CD14-positive monocyte (primary cell): ENCODE data around the gene PPP1R3C. TPM values are rescaled to one million over a fixed set of nuclear protein-coding genes. Genes with fewer than 3 reads are reported as not detected.

Experiments
- DNase-seq, 3 donors: peaks; one replicate each; pipeline ENCODE4 v3.0.0-alpha.2; 2011 to 2022
- H2AFZ ChIP-seq: 2 replicates; pipeline ENCODE4 v1.6.0; 2012; ENCODE audit warnings: mild to moderate bottlenecking, low read depth, low read length, inconsistent platforms; ENCODE audit not compliant: insufficient read depth, poor library complexity, severe bottlenecking
- H3K27ac ChIP-seq, 2 donors: 1 replicate in 1 of 2; 2 replicates in 1 of 2; pipeline ENCODE4 v1.5.1; 2012 to 2013; ENCODE audit warnings: low read length in 2 of 2, control low read depth in 1 of 2, inconsistent platforms in 1 of 2, low read depth in 1 of 2, mild to moderate bottlenecking in 1 of 2
- H3K27me3 ChIP-seq, 2 donors: one replicate each; pipeline versions ENCODE4 v1.6.0 to v1.6.1; 2011 to 2013; ENCODE audit warnings: low read length in 2 of 2; ENCODE audit not compliant: control insufficient read depth in 2 of 2, insufficient read depth in 2 of 2
- H3K36me3 ChIP-seq, 2 donors: replicated peaks in 1 of 2; 1 replicate in 1 of 2; 2 replicates in 1 of 2; pipeline versions ENCODE4 v1.5.1 to v1.6.1; 2012 to 2013; ENCODE audit warnings: low read length in 2 of 2, control low read depth in 1 of 2, inconsistent platforms in 1 of 2, mild to moderate bottlenecking in 1 of 2; ENCODE audit not compliant: insufficient read depth in 2 of 2, control insufficient read depth in 1 of 2
- H3K4me1 ChIP-seq, 2 donors: 1 replicate in 1 of 2; 2 replicates in 1 of 2; pipeline versions ENCODE4 v1.5.1 to v1.6.1; 2012 to 2013; ENCODE audit warnings: low read length in 2 of 2, control low read depth in 1 of 2, inconsistent platforms in 1 of 2, mild to moderate bottlenecking in 1 of 2, moderate library complexity in 1 of 2; ENCODE audit not compliant: insufficient read depth in 2 of 2, control insufficient read depth in 1 of 2
- H3K4me2 ChIP-seq: replicated peaks from 2 replicates; pipeline ENCODE3; 2012; ENCODE audit warnings: low read length, moderate library complexity, mild to moderate bottlenecking; ENCODE audit not compliant: poor library complexity, severe bottlenecking; ENCODE audit errors: extremely low read depth
- H3K4me3 ChIP-seq, 3 experiments: fragments of 200-600 bp in 1 of 3; sonication (generic) in 1 of 3; replicated peaks in 1 of 3; 1 replicate in 2 of 3; 2 replicates in 1 of 3; pipeline ENCODE4 v1.5.1; 2011 to 2013; ENCODE audit warnings: low read length in 3 of 3, mild to moderate bottlenecking in 3 of 3, control low read depth in 2 of 3, low read depth in 2 of 3, inconsistent platforms in 1 of 3, moderate library complexity in 1 of 3
- H3K79me2 ChIP-seq: 2 replicates; pipeline ENCODE4 v1.6.0; 2012; ENCODE audit warnings: mild to moderate bottlenecking, control low read depth, inconsistent platforms, low read length, moderate library complexity; ENCODE audit not compliant: insufficient read depth
- H3K9ac ChIP-seq: 2 replicates; pipeline ENCODE4 v1.6.0; 2017; ENCODE audit warnings: low read length, mild to moderate bottlenecking; ENCODE audit not compliant: insufficient read depth, poor library complexity, severe bottlenecking
- H3K9me3 ChIP-seq, 2 donors: replicated peaks in 1 of 2; 1 replicate in 1 of 2; 2 replicates in 1 of 2; pipeline versions ENCODE4 v1.5.1 to v1.6.1; 2012 to 2013; ENCODE audit warnings: low read length in 2 of 2, control low read depth in 1 of 2; ENCODE audit not compliant: control insufficient read depth in 1 of 2, insufficient read depth in 1 of 2
- H4K20me1 ChIP-seq: 2 replicates; pipeline ENCODE4 v1.6.0; 2012; ENCODE audit warnings: mild to moderate bottlenecking, low read length, control low read depth, moderate library complexity; ENCODE audit not compliant: insufficient read depth
- H3K27ac Mint-ChIP-seq, 7 donors: one replicate each; pipeline ENCODE4 v1.8.0; 2020; ENCODE audit warnings: mild to moderate bottlenecking in 7 of 7, mixed read lengths in 7 of 7, moderate library complexity in 6 of 7, inconsistent platforms in 2 of 7
- H3K27me3 Mint-ChIP-seq, 3 donors: one replicate each; pipeline ENCODE4 v1.8.0; 2021 to 2022; ENCODE audit warnings: low read depth in 3 of 3, mild to moderate bottlenecking in 3 of 3, mixed read lengths in 3 of 3, moderate library complexity in 3 of 3, inconsistent platforms in 1 of 3
- H3K36me3 Mint-ChIP-seq, 2 donors: one replicate each; pipeline ENCODE4 v1.8.0; 2020; ENCODE audit warnings: mixed read lengths in 2 of 2, inconsistent platforms in 1 of 2, mild to moderate bottlenecking in 1 of 2
- H3K4me1 Mint-ChIP-seq: one replicate; pipeline ENCODE4 v1.8.0; 2020; ENCODE audit warnings: mild to moderate bottlenecking, mixed read lengths
- H3K4me3 Mint-ChIP-seq, 2 donors: one replicate each; pipeline ENCODE4 v1.8.0; 2020; ENCODE audit warnings: mild to moderate bottlenecking in 2 of 2, mixed read lengths in 2 of 2, moderate library complexity in 1 of 2
- H3K9me3 Mint-ChIP-seq, 7 donors: one replicate each; pipeline ENCODE4 v1.8.0; 2020 to 2022; ENCODE audit warnings: mixed read lengths in 7 of 7, mild to moderate bottlenecking in 6 of 7, moderate library complexity in 6 of 7, inconsistent platforms in 2 of 7
- WGBS: methylation state at CpG from one replicate; pipeline ENCODE4 v1.1.5; 2013; ENCODE audit warnings: missing lambda C conversion rate; ENCODE audit not compliant: insufficient coverage; 5-methylcytosine and 5-hydroxymethylcytosine counted together
- intact Hi-C, 2 donors: fragments of 100-400 bp; cut with micrococcal nuclease; formaldehyde crosslinking; loops; one replicate each; pipeline versions ENCODE4 v1.15.0 to v1.15.1; 2023
- polyA plus RNA-seq, 3 donors: library from polyadenylated mRNA; depleted of rRNA in 1 of 3; unstranded in 2 of 3; stranded (reverse) in 1 of 3; fragments of 300-500 nt in 2 of 3; fragments of >200 nt in 1 of 3; fragmentation: Illumina TruSeq in 2 of 3; gene quantifications; 1 replicate in 2 of 3; 2 replicates in 1 of 3; pipeline ENCODE4 v1.2.3, GENCODE V29; 2012 to 2021
- TF ChIP-seq, protein P1 (sequence below): fragments of 200-600 bp; IDR thresholded peaks from one replicate; pipeline ENCODE4 v1.8.0; 2022; ENCODE audit warnings: antibody characterized with exemption, mild to moderate bottlenecking

Gene PPP1R3C
- polyA plus RNA-seq, 3 donors = not detected

DNA sequence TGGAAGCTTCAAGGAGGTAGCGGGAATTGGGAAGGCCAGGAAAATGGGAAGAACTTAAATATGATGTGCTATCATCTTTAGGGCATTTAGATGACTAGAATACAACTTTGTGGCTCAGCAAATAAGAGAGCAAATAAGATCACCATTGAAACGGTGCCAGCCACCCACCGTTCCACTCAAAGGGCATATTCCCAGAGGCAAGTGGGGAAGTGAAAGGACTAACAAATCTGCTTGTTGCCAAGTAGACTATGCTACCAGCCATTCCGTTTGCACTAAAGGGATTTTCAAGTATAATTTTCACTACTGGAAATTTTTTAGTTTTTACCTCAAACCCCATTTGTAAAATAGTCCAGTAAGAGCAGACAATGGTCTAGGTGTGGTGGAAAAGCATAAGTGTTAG, 4.0 kb upstream of the PPP1R3C start:
- no peak overlapping the region for H3K9ac ChIP-seq
- no peak overlapping the region for H3K4me3 ChIP-seq
- no peaks in the 10 kb centered on the region for H3K79me2 ChIP-seq
- H3K4me1 Mint-ChIP-seq = peaks cover 8% of the 10 kb centered on the region
- no peak overlapping the region for H3K4me2 ChIP-seq
- no peak overlapping the region for H3K4me3 Mint-ChIP-seq
- WGBS = 90% methylated on average over 2 of the region's 4 CpGs
- H3K36me3 ChIP-seq = no peaks in the 10 kb centered on the region
- no peak overlapping the region for H3K27ac Mint-ChIP-seq
- peaks cover 0 to 7% of the 10 kb centered on the region in 2 donors for H3K9me3 ChIP-seq
- peaks cover 10 to 12% of the 10 kb centered on the region in 2 donors for H3K4me1 ChIP-seq
- no peak for DNase-seq
- TF ChIP-seq, protein P1, sequence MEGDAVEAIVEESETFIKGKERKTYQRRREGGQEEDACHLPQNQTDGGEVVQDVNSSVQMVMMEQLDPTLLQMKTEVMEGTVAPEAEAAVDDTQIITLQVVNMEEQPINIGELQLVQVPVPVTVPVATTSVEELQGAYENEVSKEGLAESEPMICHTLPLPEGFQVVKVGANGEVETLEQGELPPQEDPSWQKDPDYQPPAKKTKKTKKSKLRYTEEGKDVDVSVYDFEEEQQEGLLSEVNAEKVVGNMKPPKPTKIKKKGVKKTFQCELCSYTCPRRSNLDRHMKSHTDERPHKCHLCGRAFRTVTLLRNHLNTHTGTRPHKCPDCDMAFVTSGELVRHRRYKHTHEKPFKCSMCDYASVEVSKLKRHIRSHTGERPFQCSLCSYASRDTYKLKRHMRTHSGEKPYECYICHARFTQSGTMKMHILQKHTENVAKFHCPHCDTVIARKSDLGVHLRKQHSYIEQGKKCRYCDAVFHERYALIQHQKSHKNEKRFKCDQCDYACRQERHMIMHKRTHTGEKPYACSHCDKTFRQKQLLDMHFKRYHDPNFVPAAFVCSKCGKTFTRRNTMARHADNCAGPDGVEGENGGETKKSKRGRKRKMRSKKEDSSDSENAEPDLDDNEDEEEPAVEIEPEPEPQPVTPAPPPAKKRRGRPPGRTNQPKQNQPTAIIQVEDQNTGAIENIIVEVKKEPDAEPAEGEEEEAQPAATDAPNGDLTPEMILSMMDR = no peak
- peaks cover 0 to 7% (median 4%) of the 10 kb centered on the region in 7 donors for H3K9me3 Mint-ChIP-seq
- peaks cover 0 to 3% of the 10 kb centered on the region in 2 donors for H3K36me3 Mint-ChIP-seq
- no peak overlapping the region for H2AFZ ChIP-seq
- H4K20me1 ChIP-seq = no peaks in the 10 kb centered on the region
- intact Hi-C loops = no loop called here
- peaks cover 32% of the 10 kb centered on the region in 2 donors for H3K27me3 ChIP-seq
- H3K27ac ChIP-seq = no peak overlapping the region
- peaks cover 31 to 33% (median 32%) of the 10 kb centered on the region in 3 donors for H3K27me3 Mint-ChIP-seq

DNA sequence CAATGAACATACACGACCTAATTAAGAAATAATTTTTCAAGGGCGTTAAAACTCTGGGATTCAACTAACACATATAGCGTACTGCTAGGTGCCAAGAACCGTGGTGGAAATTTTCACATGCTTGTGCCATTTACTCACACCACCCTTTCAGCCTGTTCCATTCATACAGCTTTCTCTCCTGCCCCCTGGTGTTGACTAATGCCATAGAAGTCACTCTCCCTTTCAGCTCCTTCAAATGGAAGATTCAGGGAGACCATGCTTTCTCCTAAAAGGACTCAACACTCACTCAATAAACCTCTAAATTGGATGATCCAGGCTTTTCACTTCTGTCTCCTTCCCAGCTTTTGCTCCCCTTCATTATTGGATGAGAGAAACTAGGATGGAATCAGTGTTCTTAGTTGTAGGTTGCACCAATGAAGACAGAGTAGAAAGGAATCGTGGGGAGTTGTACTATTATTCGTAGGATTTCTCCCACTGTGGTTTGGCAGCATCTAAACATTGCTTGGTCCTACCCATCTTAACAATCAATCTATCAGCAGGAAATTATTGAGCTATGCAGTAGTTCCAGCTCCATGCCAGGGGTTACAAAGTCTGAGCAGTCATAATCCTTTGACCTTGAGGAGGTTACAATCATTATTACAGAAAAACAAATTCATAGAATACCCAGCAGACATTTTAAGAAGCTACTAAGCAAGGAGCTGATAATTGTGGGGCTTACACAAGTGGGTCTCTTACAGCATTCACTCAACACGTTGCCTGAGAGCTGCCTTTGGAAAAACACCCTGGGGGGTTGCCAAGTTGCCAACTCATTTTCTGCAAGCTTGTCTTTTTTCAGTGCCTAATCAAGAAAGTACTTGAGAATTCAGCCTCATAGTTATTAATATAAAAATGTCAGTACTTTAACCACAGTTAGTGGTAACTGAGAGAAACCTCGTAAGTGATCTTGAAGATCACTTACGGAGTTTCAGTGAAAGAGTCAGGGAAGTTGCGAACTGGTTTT, 2.8 kb upstream of the PPP1R3C start:
- Histone ChIP-seq H3K4me3 (no peak overlapping the region), H3K9ac (no peak overlapping the region), H3K4me1 (peaks cover 10 to 12% of the 10 kb centered on the region in 2 donors), H3K9me3 (peaks cover 0 to 7% of the 10 kb centered on the region in 2 donors), H3K36me3 (no peaks in the 10 kb centered on the region), H3K4me2 (no peak overlapping the region), H4K20me1 (no peaks in the 10 kb centered on the region), H3K27me3 (peaks cover 38 to 41% of the 10 kb centered on the region in 2 donors), H2AFZ (no peak overlapping the region), H3K27ac (no peak overlapping the region), H3K79me2 (no peaks in the 10 kb centered on the region)
- Mint-ChIP-seq H3K4me1 (peaks cover 8% of the 10 kb centered on the region), H3K27ac (no peak overlapping the region), H3K9me3 (peaks cover 0 to 7% (median 4%) of the 10 kb centered on the region in 7 donors), H3K36me3 (peaks cover 0 to 3% of the 10 kb centered on the region in 2 donors), H3K4me3 (no peak overlapping the region), H3K27me3 (peaks cover 33 to 40% (median 37%) of the 10 kb centered on the region in 3 donors)
- 22% methylated on average over 3 of the region's 10 CpGs for WGBS
- TF ChIP-seq, protein P1 = peak; percentile 34
- intact Hi-C loops = no loop called here
- peak in 1 of 3 donors; percentile 1 for DNase-seq
